Fibroblast of lung (primary cell): ENCODE measurements around the gene CAMK2G. TPM values are rescaled to one million over a fixed set of nuclear protein-coding genes. Genes with fewer than 3 reads are reported as not detected.

ENCODE experiments used
- DNase-seq, 2 donors: peaks; one replicate each; pipeline versions ENCODE4 v3.0.0 to v3.0.0-alpha.2; 2010; ENCODE audit warnings: low read depth in 2 of 2
- H2AFZ ChIP-seq: 2 replicates; pipeline ENCODE4 v1.5.1; 2012; ENCODE audit warnings: low read length, control low read depth, inconsistent platforms
- H3K27ac ChIP-seq: 2 replicates; pipeline ENCODE4 v1.5.1; 2011; ENCODE audit warnings: low read length, control low read depth; ENCODE audit not compliant: insufficient read depth
- H3K27me3 ChIP-seq: 2 replicates; pipeline ENCODE4 v1.5.1; 2011; ENCODE audit warnings: mild to moderate bottlenecking, low read length; ENCODE audit not compliant: control insufficient read depth, insufficient read depth
- H3K36me3 ChIP-seq: 2 replicates; pipeline ENCODE4 v1.5.1; 2011; ENCODE audit warnings: low read length; ENCODE audit not compliant: control insufficient read depth, insufficient read depth
- H3K4me1 ChIP-seq: 2 replicates; pipeline ENCODE4 v1.5.1; 2011; ENCODE audit warnings: low read length; ENCODE audit not compliant: control insufficient read depth, insufficient read depth; ENCODE audit errors: extremely low read depth
- H3K4me2 ChIP-seq: 2 replicates; pipeline ENCODE4 v1.5.1; 2011; ENCODE audit warnings: low read length, control low read depth; ENCODE audit not compliant: insufficient read depth; ENCODE audit errors: extremely low read depth
- H3K4me3 ChIP-seq, 4 experiments: fragments of 200-600 bp in 1 of 4; sonication (generic) in 1 of 4; replicated peaks in 1 of 4; 2 replicates each; pipeline ENCODE4 v1.5.1; 2011 to 2016; ENCODE audit warnings: low read length in 4 of 4, low read depth in 3 of 4, mild to moderate bottlenecking in 3 of 4, control low read depth in 2 of 4, inconsistent platforms in 1 of 4, mixed read lengths in 1 of 4; ENCODE audit not compliant: insufficient read depth in 1 of 4; ENCODE audit errors: control extremely low read depth in 1 of 4
- H3K79me2 ChIP-seq: 2 replicates; pipeline ENCODE4 v1.5.1; 2012; ENCODE audit warnings: mild to moderate bottlenecking, low read length, inconsistent platforms; ENCODE audit not compliant: control insufficient read depth, insufficient read depth
- H3K9ac ChIP-seq: 2 replicates; pipeline ENCODE4 v1.5.1; 2011; ENCODE audit warnings: mild to moderate bottlenecking, low read length, control low read depth; ENCODE audit not compliant: insufficient read depth
- H3K9me3 ChIP-seq: 2 replicates; pipeline ENCODE4 v1.5.1; 2012; ENCODE audit warnings: low read depth, low read length; ENCODE audit not compliant: control insufficient read depth, insufficient read depth
- H4K20me1 ChIP-seq: 2 replicates; pipeline ENCODE4 v1.5.1; 2011; ENCODE audit warnings: low read length; ENCODE audit not compliant: control insufficient read depth, insufficient read depth; ENCODE audit errors: extremely low read depth
- EZH2 ChIP-seq: IDR thresholded peaks from 2 replicates; pipeline ENCODE4 v1.5.1; 2012; ENCODE audit warnings: low read length, control low read depth, mild to moderate bottlenecking; ENCODE audit errors: missing control alignments
- polyA plus RNA-seq, 2 donors: library from polyadenylated mRNA; depleted of rRNA in 1 of 2; stranded (reverse) in 1 of 2; unstranded in 1 of 2; fragments of >200 nt; gene quantifications; 2 replicates each; pipeline ENCODE4 v1.2.1, GENCODE V29; 2011 to 2012; ENCODE audit warnings: missing spikeins in 1 of 2
- total RNA-seq: library from RNA; depleted of rRNA; stranded (reverse); fragments of >200 nt; gene quantifications from 2 replicates; pipeline ENCODE4 v1.2.1, GENCODE V29; 2014
- TF ChIP-seq, protein P1 (sequence below), 2 donors: IDR thresholded peaks in 1 of 2; conservative IDR thresholded peaks in 1 of 2; 1 replicate in 1 of 2; 2 replicates in 1 of 2; pipeline ENCODE4 v1.5.1; 2011 to 2012; ENCODE audit warnings: low read length in 2 of 2, control low read depth in 1 of 2, inconsistent platforms in 1 of 2, low read depth in 1 of 2, mild to moderate bottlenecking in 1 of 2

Gene CAMK2G
- total and polyA plus RNA-seq, 2 donors (not counting 1 experiment from before 2014, with no cell fraction given): 25.9 to 32.2 TPM

DNA sequence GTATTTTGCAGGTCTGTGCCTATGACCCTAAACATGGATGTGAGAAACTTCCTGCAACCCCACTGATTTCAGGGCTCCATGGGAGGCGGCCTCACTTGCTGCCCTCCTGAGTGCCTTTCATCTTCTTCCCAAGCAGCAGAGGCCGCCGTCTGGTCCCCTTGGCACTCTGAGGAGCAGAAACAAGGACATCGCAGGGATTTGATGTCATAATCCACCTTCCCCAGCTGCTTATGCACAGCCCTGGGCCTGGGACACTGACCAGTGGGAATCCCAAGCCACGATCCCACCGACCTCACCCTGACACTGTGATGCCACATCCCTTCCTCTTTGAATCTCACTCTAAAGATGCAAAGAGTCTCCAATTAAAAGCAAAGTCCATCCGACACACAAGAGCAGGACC, 7.7 kb downstream of the CAMK2G start:
- no peak for DNase-seq
- H2AFZ ChIP-seq: no peak overlapping the region
- no peaks in the 10 kb centered on the region for H4K20me1 ChIP-seq

DNA sequence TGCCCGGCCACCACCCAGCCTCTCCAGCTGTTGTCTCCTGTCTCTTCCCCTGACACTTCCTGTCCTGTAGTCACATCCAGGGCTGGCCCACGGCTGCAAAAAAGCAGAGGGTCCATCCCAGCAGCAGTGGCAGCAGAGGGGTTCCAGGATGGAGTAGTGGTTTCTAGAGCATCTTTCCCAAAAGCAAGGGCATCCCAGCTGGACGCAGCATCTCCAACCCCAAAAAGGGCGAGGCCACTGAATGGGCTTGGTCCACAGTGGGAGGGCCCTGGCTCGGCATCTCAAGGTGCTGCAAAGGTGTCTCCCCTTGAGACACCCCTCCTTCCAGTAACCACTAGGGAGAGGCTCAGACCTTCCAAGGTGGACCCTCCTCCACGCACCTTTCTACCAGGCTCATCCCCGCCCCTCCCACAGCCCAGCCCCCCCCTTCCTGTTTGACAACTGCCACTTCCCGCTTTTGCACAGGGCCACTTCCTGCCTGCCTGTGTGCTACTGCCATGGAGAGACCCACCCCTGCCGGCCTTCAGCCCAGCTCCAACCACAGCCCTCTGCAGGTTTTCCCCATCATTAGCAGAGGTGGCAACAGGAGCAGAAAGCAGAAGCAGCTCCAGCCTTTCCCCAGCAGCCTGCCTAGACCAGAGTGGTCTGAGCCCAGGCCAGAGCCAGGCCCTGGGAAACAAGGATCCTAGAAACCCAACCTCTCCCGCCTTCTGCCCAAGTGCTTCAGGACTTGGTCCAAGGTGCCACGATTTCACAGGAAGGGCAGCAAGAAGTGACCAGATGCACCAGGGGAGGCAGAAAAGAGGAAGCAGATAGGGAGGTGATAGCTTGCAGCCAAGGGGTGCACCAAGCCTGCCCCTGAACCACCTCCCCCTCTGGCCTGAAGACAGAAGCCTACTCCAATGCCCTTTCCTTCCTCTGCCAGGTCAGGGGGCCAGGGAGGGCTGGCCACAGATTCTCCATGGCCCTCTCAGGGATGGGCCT, 8.6 kb downstream of the CAMK2G start:
- Histone ChIP-seq H3K27ac (no peak overlapping the region), H3K4me2 (no peak overlapping the region), H4K20me1 (no peaks in the 10 kb centered on the region), H3K4me3 (no peak overlapping the region), H3K9ac (no peak overlapping the region), H3K79me2 (peaks cover 1% of the 10 kb centered on the region), H3K36me3 (peaks cover 7% of the 10 kb centered on the region), H2AFZ (no peak overlapping the region), H3K9me3 (no peaks in the 10 kb centered on the region), H3K27me3 (no peaks in the 10 kb centered on the region), H3K4me1 (peaks cover 8% of the 10 kb centered on the region)
- TF ChIP-seq, protein P1, sequence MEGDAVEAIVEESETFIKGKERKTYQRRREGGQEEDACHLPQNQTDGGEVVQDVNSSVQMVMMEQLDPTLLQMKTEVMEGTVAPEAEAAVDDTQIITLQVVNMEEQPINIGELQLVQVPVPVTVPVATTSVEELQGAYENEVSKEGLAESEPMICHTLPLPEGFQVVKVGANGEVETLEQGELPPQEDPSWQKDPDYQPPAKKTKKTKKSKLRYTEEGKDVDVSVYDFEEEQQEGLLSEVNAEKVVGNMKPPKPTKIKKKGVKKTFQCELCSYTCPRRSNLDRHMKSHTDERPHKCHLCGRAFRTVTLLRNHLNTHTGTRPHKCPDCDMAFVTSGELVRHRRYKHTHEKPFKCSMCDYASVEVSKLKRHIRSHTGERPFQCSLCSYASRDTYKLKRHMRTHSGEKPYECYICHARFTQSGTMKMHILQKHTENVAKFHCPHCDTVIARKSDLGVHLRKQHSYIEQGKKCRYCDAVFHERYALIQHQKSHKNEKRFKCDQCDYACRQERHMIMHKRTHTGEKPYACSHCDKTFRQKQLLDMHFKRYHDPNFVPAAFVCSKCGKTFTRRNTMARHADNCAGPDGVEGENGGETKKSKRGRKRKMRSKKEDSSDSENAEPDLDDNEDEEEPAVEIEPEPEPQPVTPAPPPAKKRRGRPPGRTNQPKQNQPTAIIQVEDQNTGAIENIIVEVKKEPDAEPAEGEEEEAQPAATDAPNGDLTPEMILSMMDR (conservative IDR thresholded peaks at IDR 0.05 in 1 of 2, IDR thresholded peaks at IDR 0.05 in 1 of 2; ENCODE audit: low read depth in 1 of 2, low read length in 2 of 2): no peak
- no peak for TF ChIP-seq EZH2
- no peak for DNase-seq

More for the DNA sequence above, 7.7 kb downstream of the CAMK2G start:
- H3K9me3 ChIP-seq: no peaks in the 10 kb centered on the region
- peaks cover 8% of the 10 kb centered on the region for H3K4me1 ChIP-seq
- H3K36me3 ChIP-seq: peaks cover 7% of the 10 kb centered on the region
- H3K4me2 ChIP-seq: no peak overlapping the region
- H3K27ac ChIP-seq: no peak overlapping the region
- H3K79me2 ChIP-seq: peaks cover 3% of the 10 kb centered on the region
- no peak for TF ChIP-seq EZH2
- TF ChIP-seq, protein P1 (conservative IDR thresholded peaks at IDR 0.05 in 1 of 2, IDR thresholded peaks at IDR 0.05 in 1 of 2; ENCODE audit: low read depth in 1 of 2, low read length in 2 of 2): no peak
- H3K4me3 ChIP-seq: no peak overlapping the region
- no peak overlapping the region for H3K9ac ChIP-seq
- H3K27me3 ChIP-seq: no peaks in the 10 kb centered on the region

DNA sequence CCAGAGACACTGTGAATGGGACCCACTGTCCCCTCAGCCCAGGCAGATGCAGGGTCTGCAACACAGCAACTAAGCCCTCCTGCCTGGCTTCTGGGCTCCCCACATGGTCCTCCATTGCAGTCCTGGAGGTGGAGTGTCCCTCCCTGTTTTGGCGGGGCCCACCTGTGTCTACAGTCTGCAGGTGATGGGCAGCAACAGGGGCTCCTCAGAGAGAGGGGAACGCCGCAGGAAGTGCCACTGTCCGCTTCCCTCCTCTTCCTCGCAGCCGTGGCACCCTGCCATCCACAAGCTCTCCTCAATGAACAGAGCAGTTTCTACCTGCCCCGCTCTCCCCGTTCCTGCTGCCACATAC, 9.3 kb downstream of the CAMK2G start:
- no peaks in the 10 kb centered on the region for H3K9me3 ChIP-seq
- H3K9ac ChIP-seq: no peak overlapping the region
- no peaks in the 10 kb centered on the region for H3K27me3 ChIP-seq
- no peak overlapping the region for H3K27ac ChIP-seq
- peaks cover 8% of the 10 kb centered on the region for H3K4me1 ChIP-seq
- no peak overlapping the region for H2AFZ ChIP-seq
- no peak overlapping the region for H3K4me2 ChIP-seq
- H3K79me2 ChIP-seq: no peaks in the 10 kb centered on the region
- no peak for TF ChIP-seq EZH2
- TF ChIP-seq, protein P1 (conservative IDR thresholded peaks at IDR 0.05 in 1 of 2, IDR thresholded peaks at IDR 0.05 in 1 of 2; ENCODE audit: low read depth in 1 of 2, low read length in 2 of 2): no peak
- peaks cover 9% of the 10 kb centered on the region for H3K36me3 ChIP-seq
- H3K4me3 ChIP-seq: no peak overlapping the region
- H4K20me1 ChIP-seq: no peaks in the 10 kb centered on the region
- DNase-seq: no peak
